ENCODE results near the gene RRP9.

GRCh38 chr3:51966922-51967383 is 25.2 kb upstream of the RRP9 start:
- TF ChIP-seq, protein P1, sequence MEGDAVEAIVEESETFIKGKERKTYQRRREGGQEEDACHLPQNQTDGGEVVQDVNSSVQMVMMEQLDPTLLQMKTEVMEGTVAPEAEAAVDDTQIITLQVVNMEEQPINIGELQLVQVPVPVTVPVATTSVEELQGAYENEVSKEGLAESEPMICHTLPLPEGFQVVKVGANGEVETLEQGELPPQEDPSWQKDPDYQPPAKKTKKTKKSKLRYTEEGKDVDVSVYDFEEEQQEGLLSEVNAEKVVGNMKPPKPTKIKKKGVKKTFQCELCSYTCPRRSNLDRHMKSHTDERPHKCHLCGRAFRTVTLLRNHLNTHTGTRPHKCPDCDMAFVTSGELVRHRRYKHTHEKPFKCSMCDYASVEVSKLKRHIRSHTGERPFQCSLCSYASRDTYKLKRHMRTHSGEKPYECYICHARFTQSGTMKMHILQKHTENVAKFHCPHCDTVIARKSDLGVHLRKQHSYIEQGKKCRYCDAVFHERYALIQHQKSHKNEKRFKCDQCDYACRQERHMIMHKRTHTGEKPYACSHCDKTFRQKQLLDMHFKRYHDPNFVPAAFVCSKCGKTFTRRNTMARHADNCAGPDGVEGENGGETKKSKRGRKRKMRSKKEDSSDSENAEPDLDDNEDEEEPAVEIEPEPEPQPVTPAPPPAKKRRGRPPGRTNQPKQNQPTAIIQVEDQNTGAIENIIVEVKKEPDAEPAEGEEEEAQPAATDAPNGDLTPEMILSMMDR (IDR thresholded peaks at IDR 0.05; ENCODE audit: low read depth, low read length) = no peak
- no peak for TF ChIP-seq POLR2A (IDR thresholded peaks at IDR 0.05; ENCODE audit: extremely low read depth, insufficient read length)
- TF ChIP-seq, protein P2, sequence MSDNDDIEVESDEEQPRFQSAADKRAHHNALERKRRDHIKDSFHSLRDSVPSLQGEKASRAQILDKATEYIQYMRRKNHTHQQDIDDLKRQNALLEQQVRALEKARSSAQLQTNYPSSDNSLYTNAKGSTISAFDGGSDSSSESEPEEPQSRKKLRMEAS (IDR thresholded peaks at IDR 0.05; ENCODE audit: low read depth, low read length) = no peak
- TF ChIP-seq MYC (IDR thresholded peaks at IDR 0.05; ENCODE audit: low read depth, low read length) = no peak
